Activated CD4-positive, alpha-beta T cell treated with anti-CD3 and anti-CD28 coated beads, Interleukin-2, Interleukin-4, amounts not matched to agents 100 ng/mL and 50 ng/mL, durations not matched to agents 16 hours and 8 hours (primary cell): ENCODE measurements around the gene FREM3.
A peak's percentile ranks its signal among the peaks of the same experiment; 100 is the strongest.

ENCODE experiments used
- DNase-seq: peaks from one replicate; pipeline ENCODE4 v3.0.0-alpha.2; 2020; ENCODE audit warnings: low spot score

Gene FREM3

DNA sequence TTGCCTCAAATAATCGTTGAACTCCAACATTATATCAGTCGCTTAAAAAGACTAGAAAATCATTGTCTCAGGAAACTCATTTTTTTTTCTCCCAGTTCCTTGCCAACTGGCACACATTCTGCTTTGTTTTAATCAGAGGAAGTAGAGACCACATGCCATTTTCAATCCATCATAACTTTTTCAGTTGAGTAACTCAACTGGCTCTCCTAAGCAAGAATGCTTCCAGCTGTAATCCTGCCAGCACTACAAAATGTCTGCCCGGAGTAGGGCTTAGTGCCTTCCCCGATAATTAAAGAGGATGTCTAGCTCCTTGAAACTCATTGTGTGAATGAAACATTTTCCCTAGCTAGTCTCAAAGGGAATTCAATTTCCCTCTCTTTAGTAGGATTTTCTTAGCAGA lies 33.0 kb downstream of the FREM3 start:
- DNase-seq = no peak

DNA sequence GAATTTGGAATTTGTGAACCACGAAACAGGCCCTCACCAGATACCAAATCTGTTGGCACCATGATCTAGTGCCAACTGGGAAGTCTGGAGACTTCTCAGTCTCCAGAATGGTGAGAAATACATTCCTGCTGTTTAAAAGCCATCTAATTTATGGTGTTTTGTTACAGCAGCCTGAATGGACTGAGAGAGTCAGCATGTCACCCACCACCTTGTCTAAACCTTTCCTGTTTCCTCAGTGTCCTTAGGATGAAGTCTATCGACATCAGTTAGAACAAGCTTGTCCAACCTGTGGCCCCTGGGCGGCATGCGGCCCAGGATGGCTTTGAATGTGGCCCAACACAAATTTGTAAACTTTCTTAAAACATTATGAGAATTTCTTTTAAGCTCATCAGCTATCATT lies 42.1 kb downstream of the FREM3 start:
- DNase-seq = no peak

DNA sequence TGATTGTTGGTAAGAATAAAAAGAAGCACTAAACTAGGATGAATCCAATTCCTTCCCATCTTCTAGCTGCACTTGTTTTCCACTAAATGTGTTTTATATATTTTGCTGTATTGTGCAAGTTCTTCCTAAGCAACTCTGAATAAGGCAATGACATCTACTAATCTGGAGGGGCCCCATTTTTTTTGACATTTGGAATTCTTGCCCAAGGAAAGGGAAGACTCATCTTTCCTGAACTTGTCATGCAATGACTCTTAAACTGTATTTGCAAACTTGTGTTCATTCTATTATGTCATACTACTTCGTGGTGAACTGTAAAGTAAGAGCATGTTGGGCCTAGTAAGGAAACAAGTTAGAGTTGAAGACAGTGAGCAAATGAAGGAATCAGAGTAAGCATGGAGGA lies 45.9 kb downstream of the FREM3 start:
- no peak for DNase-seq

DNA sequence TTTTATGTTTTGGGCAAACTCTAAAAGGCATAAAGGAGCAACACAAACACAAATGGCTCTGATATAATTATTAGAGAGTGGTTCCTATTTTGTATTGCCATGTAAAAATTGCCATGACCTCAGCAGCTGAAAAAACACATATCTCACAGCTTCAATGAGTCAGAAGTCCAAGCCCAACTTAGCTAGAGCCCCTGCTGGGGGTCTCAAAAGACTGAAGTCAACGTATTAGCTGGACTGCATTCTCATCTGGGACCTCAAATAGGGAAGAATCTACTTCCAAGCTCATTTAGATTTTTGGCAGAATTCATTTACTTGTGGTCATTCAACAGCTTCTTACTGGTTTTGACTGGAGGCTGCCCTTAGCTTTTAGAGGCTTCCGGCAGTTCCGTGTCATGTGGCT lies 47.4 kb downstream of the FREM3 start:
- DNase-seq = no peak

DNA sequence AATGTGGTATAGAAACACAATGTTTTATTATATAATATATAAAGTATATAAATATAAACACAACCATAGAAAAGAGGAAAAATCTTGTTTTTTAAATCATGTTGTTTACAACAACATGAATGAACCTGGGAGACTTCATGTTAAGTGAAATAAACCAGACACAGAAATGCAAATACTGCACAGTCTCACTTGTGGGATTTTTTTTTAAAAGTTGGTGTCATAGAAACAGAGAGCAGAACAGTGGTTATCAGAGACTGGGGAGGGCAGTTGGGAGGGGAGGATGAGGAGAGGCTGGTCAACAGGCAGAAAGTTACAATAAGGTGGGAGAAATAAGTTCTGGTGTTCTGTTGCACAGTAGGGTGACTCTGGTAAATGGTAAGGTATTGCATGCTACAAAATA lies 57.1 kb downstream of the FREM3 start:
- DNase-seq = no peak

DNA sequence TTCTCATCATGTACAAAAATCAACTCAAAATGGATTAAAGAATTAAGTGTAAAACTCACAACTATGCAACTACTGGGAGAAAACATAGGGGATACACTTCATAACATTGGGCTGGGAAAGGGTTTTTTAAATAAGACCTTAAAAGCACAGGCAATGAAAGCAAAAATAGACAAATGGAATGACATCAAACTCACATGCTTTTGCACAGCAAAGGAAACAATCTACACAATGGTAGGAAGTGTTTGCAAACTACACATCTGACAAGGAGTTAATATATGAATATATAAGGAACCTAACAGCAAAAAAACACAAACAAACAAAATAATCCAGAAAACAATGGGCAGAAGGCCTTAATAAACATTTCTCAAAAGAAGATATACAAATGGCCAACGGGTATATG lies 57.9 kb downstream of the FREM3 start:
- no peak for DNase-seq

DNA sequence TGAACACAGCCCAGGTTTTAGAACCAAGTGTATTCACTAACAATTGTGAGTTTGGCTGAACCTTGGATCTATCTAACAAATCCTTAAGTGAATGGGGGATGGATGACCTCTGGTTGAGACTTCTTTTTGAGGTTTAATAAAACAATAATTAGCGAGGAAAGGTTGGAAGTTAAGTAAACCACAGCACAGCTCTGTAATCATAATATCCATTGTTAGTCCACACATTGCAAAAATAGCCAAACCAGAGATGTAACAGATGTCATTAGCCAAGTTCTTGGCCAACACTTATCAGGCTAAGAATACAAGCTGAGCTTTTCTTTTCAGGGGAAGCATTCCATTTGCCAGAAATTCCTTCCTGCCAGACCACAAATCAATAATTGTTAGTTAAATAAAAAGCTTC lies 59.1 kb downstream of the FREM3 start:
- no peak for DNase-seq

DNA sequence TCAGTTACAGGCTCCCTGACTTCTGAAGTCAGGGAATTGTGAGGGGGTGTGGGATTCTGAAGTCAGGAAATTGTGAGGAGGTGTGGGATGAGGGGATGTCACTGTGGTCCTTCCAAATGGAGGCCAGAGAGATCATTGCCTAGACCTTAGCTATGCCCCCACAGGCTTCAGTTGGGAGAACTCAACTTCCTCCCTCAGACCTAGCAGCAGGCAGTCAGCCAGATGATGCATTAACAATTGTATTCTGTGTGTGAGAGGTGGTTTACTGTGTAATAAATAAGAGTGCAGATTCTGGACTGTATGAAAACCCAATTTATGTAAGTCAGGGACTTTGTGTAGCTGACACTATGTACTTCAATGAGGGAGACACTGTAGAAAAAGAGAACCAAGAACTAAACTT lies 65.7 kb downstream of the FREM3 start:
- no peak for DNase-seq

DNA sequence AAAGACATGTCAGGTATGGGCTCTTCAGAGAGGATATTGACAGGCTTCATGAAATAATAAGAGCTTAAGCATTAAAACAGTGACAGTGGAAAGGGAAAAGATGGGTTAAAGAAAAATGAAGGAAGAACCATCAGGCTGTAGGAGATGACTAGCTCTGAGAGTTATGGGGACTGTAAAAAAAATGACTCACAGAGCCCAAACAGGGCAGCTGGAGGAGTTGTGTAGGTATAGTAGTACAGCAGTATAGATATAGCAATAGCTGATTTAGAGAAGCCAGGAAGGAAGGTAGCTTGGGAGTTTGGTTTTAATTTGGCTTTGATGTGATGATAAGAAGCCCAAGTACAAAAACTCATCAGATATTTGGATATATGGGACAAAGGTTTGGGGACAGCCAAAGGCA lies 66.6 kb downstream of the FREM3 start:
- no peak for DNase-seq

DNA sequence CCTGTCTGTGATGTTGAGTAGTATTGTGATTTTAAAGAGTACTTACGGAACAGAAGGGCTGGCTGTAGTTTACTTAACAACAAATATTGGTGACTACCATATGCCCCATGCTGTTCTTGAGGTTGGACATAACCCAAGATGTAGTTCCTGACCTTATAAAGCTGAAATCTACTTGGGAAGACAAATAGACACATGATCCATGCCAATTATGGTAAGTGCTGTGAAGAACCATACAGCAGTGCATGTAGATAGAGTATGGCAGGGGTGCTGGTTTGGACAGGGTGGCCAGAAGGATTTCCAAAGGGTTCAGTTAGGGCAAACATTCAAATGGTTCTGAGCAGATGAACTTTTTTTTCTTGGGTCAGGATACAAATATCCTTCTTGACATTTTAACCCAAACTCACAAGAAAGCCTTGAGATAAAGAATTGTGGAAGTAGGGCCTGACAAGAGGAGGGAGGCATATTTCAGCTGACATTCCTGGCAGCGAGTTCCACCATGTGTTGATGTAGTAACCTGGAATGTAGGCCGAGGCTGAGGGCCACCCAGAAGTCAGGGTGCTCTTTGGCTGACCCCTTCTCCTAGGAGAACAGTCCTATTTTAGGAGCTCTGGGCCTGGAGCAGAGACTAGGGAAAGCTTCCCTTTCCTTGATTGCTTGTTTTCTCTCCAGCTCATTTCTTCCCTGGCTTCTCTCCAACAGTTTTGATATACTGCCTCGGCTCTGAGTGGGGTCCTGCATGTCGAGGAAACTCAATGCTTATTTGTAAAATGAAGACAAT lies 74.2 kb downstream of the FREM3 start:
- no peak for DNase-seq

DNA sequence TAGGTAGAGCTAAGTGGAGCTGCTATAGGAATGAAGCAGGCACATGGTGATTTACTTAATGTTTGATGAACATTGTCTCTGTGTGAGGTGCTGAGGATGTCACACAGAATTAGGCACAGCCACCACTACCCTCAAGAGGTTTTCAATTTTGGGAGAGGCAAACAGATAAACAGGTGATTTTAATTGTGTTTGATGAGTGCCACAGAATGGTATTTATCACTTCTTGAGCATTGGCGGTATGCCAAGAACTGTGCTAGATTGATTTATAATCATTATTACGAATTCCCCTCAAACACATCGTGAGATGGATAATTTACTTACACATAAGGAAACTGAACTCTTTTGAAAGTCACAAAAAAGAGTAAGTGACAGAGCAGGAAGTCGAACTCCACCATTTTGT lies 74.8 kb downstream of the FREM3 start:
- no peak for DNase-seq

DNA sequence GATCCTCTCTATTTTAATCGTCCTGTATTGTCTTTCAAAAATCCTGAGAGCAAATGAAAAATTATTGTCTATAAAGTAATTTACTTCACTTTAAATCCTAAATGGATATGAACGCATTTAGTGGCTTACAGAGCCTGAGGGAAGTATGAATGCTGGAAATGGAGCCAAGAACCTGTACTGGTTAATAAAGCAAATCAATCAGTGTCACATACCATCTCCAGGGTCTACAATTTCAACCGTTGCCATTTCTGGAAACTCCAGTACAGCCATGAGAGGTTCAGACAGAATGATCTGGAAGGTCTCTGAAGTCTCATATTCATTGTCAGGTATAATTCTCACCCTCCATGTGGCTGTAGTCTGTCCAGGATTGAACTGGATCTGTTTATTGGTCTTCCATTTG lies 76.6 kb downstream of the FREM3 start:
- DNase-seq = no peak

DNA sequence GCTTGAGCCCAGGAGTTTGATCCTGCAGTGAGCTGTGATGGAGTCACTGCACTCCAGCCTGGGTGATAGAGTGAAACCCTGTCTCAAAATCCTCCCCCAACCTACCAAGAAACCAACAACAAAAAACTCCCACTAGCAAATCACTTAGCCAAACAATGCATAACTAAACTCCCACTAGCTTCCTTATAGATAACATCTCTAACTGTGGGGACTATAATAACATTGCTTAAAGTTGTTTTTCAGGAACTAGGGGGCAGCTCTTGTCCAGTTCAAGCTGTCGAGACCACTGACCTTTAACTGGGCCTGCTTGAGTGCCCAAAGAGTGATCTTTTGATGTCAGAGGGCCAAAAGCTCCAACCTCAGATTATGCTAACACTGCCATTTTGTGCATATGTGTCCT lies 81.7 kb downstream of the FREM3 start:
- DNase-seq = no peak

DNA sequence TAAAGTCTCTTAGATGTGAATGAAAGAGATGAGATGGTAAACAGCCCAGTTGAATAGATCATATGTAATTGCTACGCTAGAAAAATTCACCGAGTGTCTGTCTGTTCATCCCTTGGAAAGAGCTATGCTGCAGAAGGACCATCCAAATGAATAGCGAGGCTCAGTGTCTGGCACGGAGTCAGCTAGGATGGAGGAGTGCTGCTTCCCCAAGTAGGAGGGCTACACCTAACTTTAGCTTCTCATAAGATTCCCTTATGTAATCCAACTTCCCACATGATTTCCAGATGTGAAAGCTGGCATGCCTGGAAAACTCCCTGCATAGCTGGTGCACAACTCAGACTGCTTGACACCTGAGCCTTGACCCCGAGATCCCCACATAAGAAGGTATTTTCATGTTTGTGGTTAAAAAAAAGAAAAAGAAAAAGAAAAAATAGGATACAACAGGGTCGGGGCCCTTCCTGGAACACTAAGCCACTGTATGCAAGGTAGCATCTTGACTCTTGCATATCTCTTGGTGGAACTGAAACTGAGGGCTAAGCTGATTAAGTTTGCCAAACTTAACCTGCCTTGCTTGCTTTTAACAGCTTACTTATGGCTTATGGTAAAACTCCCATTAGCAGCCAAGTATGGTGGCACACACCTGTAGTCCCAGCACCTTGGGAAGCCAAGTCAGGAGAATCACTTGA lies 82.3 kb downstream of the FREM3 start:
- DNase-seq = no peak

DNA sequence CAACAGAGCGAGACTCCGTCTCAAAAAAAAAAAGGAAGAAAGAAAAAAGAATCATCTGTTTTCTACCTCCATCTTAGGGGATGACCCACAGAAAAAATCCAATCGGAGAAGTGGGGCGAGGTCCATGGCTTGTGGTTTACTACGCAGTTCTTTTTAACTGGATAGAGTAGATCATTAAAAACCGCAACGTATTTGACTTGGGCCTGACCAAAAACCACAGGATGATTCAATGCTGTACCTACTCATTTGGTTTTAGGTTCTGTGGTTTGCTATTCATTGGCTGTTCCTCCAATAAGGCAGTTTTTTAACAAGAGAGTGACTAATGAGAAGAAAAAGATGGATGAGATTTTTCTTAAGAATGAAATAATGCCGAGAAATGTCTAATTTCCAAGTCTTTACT lies 83.7 kb downstream of the FREM3 start:
- peak; percentile 69 for DNase-seq

DNA sequence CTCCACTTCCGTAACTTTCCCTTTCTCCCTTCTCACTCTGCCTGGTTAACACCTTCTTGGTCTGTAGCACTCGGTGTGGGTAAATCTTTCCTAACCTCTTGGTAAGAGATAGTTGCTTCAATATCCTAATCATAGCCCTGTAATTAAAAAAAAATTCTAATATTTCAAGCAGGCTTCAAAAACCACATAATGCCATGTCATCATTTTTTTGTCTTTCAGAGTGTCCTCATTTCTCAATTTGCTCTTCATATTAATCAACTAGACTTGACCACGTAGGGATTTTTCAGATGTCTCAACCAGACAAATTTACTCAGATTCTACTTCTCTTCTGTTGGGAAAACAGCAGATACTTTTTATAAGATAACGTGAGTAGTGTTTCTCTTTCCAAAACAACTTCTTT lies 91.0 kb downstream of the FREM3 start:
- no peak for DNase-seq

DNA sequence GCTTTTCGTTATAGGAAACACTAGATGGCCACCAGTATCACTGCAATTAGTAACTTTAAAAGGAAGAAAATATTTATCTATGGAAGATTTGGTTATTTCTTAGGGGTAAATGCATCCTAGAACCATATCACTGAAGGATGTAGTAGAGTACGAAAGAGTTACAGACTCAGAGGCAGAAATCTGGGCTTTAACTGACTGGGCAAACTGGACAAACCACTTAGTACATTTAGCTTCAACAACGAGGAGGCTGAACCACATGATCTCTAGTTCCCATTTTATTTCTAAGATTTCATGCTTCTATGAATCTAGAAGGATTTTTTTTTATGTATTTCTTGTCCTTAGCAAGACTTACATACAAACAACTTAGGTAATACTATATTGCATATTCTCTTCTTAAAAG lies 94.0 kb downstream of the FREM3 start:
- DNase-seq = no peak

DNA sequence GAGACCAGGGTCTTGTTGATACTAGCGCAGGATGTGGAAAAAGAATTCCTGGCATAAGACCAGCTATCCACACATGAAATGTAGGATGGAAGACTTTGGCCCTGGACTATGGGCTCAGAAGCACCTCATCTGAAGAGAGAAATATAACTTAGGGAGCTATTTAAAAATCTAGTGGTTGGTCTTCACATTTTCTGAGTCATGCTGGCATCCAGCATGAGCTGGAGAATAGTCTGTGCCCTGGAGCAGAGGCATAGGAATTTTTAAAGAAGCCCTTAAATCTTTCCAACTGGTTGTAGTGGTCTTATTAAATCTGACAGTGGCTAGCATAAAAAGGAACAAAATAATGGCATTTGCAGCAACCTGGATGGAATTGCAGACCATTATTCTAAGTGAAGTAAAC lies 100.6 kb downstream of the FREM3 start:
- DNase-seq = no peak

DNA sequence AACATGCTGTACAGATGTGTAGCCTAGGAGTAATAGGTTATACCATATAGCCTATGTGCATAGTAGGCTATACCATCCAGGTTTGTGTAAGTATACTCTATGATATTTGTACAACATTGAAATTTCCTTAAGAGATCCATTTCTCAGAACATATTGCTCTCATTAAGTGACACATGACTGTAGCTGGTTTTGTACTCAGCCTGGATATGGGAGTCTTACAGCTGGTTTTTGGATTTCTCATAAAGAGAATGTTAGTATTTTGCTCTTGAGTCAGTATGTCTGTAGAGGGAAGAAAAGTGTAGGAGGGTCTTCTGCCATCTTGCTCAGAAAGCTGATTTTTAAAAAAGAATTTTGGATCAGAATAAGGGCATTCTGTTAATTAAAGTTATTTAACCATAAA lies 101.7 kb downstream of the FREM3 start:
- DNase-seq = no peak

DNA sequence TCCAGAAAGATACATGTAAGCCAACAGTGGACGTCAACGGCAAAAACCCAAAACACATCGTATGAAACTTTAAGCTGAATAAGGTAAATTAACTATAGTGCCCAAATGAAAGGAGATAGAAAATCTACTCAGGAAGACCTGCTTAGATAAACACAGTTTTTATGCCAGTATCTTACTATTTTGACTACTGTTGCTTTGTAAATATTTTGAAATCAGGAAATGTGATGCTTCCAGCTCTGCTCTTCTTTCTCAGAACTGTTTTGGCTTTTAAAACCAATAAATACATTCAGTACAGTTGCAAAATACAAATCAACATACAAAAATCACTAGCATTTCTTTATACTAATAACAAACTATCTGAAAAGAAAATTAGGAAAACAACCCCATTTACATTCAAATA lies 103.2 kb downstream of the FREM3 start:
- no peak for DNase-seq

DNA sequence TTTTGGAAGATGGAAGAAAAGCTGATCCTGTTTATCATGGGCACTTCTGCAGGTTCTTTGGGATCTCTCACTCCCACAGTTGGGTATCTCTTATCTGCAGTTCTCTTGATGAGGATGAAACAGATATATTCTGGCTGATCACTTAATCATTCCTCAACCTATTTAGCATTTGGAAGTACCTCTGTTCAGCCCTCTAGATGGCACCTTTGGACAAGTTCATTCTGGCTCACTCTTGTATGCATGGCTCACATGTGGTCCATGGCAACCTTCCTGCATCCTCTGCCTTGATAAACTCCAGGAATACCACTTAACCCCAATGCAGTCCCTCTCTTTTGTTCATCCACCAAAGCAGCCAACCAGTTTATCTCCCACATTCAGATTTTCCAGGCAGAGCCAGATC lies 112.8 kb downstream of the FREM3 start:
- DNase-seq = no peak

DNA sequence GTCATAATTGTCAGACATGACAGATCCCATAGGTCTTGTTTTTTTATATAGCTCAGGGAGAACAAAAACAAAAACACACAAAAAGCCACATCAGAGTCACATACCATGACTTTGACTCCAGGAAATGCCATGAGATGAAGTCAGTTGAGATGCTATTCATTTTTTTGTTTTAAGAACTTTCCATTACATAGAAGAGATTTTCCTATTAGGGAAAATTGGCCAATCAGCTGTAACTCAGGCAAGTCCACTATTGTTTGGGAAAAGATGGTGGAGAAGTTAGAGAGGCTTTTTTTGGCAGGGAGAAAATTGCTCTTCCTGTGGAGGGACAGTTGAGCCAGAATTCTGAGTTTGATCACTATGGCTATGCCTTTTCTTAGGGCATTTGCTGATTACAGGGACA lies 114.4 kb downstream of the FREM3 start:
- no peak for DNase-seq

DNA sequence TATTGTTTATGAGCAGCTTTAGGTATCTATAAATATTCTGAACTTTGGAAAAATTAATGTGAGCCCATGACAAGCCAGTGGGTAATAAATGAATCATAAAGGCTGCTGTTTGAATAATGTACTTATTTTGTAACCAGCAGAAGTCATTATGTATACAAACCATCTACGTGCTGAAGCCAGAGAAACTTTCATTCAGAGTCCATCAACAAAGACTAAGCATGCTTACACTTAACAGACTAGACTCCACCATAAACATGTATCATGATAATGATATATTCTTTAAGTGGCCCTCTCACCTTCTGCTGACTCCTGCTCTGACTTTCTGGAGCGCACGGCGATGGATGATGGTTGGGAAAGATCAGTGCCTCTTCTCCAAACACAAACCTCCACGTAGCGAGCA lies 114.9 kb downstream of the FREM3 start:
- no peak for DNase-seq

DNA sequence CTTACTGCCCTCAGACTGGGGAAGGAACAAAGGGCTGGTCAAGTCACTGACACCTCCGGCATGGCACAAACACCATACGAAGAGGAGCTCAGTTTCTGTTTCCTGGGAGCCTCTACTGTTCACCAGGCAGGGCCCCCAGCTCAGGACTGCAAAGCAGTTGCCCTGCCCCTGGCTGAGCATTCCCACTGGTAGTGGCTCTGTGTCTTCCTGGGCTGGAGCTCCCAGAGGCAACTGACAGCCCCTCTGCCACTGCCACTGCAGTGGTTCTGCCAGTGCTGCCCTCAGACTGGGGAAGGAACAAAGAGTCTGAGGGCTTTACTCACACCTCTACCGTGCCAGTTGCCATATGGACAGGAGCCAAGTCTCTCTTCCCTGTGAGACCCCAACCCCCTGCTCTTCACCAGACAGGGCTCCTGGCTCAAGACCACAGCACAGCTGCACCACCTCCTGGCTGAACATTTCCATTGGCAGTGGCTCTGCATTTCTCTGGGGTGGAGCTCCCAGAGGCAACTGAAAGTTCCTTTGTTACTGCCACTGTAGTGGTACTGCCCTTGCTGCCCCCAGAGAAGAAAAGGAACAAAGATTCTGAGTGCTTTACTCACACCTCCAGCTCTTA lies 119.0 kb downstream of the FREM3 start:
- no peak for DNase-seq
